WTC11 (cell line): Measurements from ENCODE around the gene PROSER2. TPM values are rescaled to one million over a fixed set of nuclear protein-coding genes. Genes with fewer than 3 reads are reported as not detected.

Experiments used
- ATAC-seq: fragments of 200-7000 bp; cut with Tn5 transposase; 2 replicates; pipeline ENCODE4 v1.10.0; 2021; ENCODE audit warnings: mild to moderate bottlenecking, moderate library complexity
- CTCF ChIA-PET: fragments of 300-600 bp; sonication (Branson Sonifier 250); formaldehyde crosslinking; loops from one replicate; lab custom pipeline; 2021; ENCODE audit warnings: antibody characterized with exemption; lab: Charles Lee
- POLR2A ChIA-PET: fragments of 350-600 bp; sonication (Branson Sonifier 250); formaldehyde crosslinking; loops from one replicate; lab custom pipeline; 2021; ENCODE audit warnings: antibody characterized with exemption; lab: Charles Lee
- DNase-seq: peaks from one replicate; pipeline ENCODE4 v3.0.0; 2021; ENCODE audit warnings: low spot score
- H3K27ac Mint-ChIP-seq: 2 replicates; pipeline ENCODE4 v1.8.0; 2021; ENCODE audit warnings: mixed read lengths
- H3K27me3 Mint-ChIP-seq: 2 replicates; pipeline ENCODE4 v1.8.0; 2021; ENCODE audit warnings: low read depth, mild to moderate bottlenecking, moderate library complexity, mixed read lengths
- H3K36me3 Mint-ChIP-seq: 2 replicates; pipeline ENCODE4 v1.8.0; 2021; ENCODE audit warnings: mixed read lengths
- H3K4me1 Mint-ChIP-seq: 2 replicates; pipeline ENCODE4 v1.8.0; 2022; ENCODE audit warnings: mixed read lengths
- H3K4me3 Mint-ChIP-seq: 2 replicates; pipeline ENCODE4 v1.8.0; 2021; ENCODE audit warnings: mild to moderate bottlenecking, moderate library complexity, mixed read lengths
- H3K9me3 Mint-ChIP-seq: 2 replicates; pipeline ENCODE4 v1.8.0; 2021; ENCODE audit warnings: mixed read lengths
- ATF1 ChIP-seq: sonication (generic); formaldehyde crosslinking; IDR thresholded peaks from 2 replicates; pipeline ENCODE4 v1.8.1; 2023; ENCODE audit warnings: mild to moderate bottlenecking, moderate library complexity, missing genetic modification reagents
- ATF6 ChIP-seq: sonication (generic); formaldehyde crosslinking; IDR thresholded peaks from 2 replicates; pipeline ENCODE4 v1.8.1; 2023; ENCODE audit warnings: mild to moderate bottlenecking, missing genetic modification reagents
- E2F1 ChIP-seq: sonication (generic); formaldehyde crosslinking; IDR thresholded peaks from 2 replicates; pipeline ENCODE4 v1.8.0; 2022; ENCODE audit warnings: mild to moderate bottlenecking, missing genetic modification reagents
- ELF4 ChIP-seq: sonication (generic); formaldehyde crosslinking; IDR thresholded peaks from 2 replicates; pipeline ENCODE4 v1.8.1; 2022; ENCODE audit warnings: low read depth, mild to moderate bottlenecking, moderate library complexity, missing genetic modification reagents
- ESRRA ChIP-seq: sonication (generic); formaldehyde crosslinking; IDR thresholded peaks from 2 replicates; pipeline ENCODE4 v1.8.1; 2022; ENCODE audit warnings: mild to moderate bottlenecking, missing genetic modification reagents, borderline replicate concordance
- GABPB1 ChIP-seq: sonication (generic); formaldehyde crosslinking; IDR thresholded peaks from 2 replicates; pipeline ENCODE4 v1.8.1; 2023; ENCODE audit warnings: mild to moderate bottlenecking, missing genetic modification reagents
- HMGA2 ChIP-seq: fragments of 250-450 bp; sonication (Bioruptor Pico); IDR thresholded peaks from 2 replicates; pipeline ENCODE4 v1.4.0; 2021; ENCODE audit warnings: mild to moderate bottlenecking, moderate library complexity
- JUN ChIP-seq: sonication (generic); formaldehyde crosslinking; IDR thresholded peaks from 2 replicates; pipeline ENCODE4 v1.8.0; 2023; ENCODE audit warnings: mild to moderate bottlenecking, missing genetic modification reagents
- KAT7 ChIP-seq: sonication (generic); formaldehyde crosslinking; IDR thresholded peaks from 2 replicates; pipeline ENCODE4 v1.8.1; 2023; ENCODE audit warnings: missing genetic modification reagents, mild to moderate bottlenecking, borderline replicate concordance
- MAX ChIP-seq: sonication (generic); formaldehyde crosslinking; IDR thresholded peaks from 2 replicates; pipeline ENCODE4 v1.8.0; 2022; ENCODE audit warnings: mild to moderate bottlenecking, missing genetic modification reagents
- NFATC4 ChIP-seq: fragments of 250-450 bp; sonication (Bioruptor Pico); IDR thresholded peaks from 2 replicates; pipeline ENCODE4 v1.9.0; 2021; ENCODE audit warnings: mild to moderate bottlenecking
- NR3C1 ChIP-seq: sonication (generic); formaldehyde crosslinking; conservative IDR thresholded peaks from 2 replicates; pipeline ENCODE4 v1.8.1; 2023; ENCODE audit warnings: low read depth, mild to moderate bottlenecking, missing genetic modification reagents
- OVOL2 ChIP-seq: fragments of 250-450 bp; sonication (Bioruptor Pico); IDR thresholded peaks from 2 replicates; pipeline ENCODE4 v1.9.0; 2021; ENCODE audit warnings: mild to moderate bottlenecking, borderline replicate concordance
- SMAD3 ChIP-seq: sonication (generic); formaldehyde crosslinking; IDR thresholded peaks from 2 replicates; pipeline ENCODE4 v1.8.0; 2022; ENCODE audit warnings: missing genetic modification reagents, mild to moderate bottlenecking, borderline replicate concordance
- TEAD1 ChIP-seq: sonication (generic); formaldehyde crosslinking; IDR thresholded peaks from 2 replicates; pipeline ENCODE4 v1.8.0; 2022; ENCODE audit warnings: mild to moderate bottlenecking, missing genetic modification reagents
- TP53 ChIP-seq: sonication (generic); formaldehyde crosslinking; IDR thresholded peaks from 2 replicates; pipeline ENCODE4 v1.8.1; 2023; ENCODE audit warnings: mild to moderate bottlenecking, missing genetic modification reagents
- USF1 ChIP-seq: sonication (generic); formaldehyde crosslinking; IDR thresholded peaks from 2 replicates; pipeline ENCODE4 v1.8.0; 2022; ENCODE audit warnings: mild to moderate bottlenecking, missing genetic modification reagents
- ZNF121 ChIP-seq: sonication (generic); formaldehyde crosslinking; IDR thresholded peaks from 2 replicates; pipeline ENCODE4 v1.8.0; 2023; ENCODE audit warnings: missing genetic modification reagents
- ZNF317 ChIP-seq: sonication (generic); formaldehyde crosslinking; IDR thresholded peaks from 2 replicates; pipeline ENCODE4 v1.8.1; 2023; ENCODE audit warnings: low read depth, mild to moderate bottlenecking, moderate library complexity, missing genetic modification reagents, borderline replicate concordance
- ZNF425 ChIP-seq: fragments of 250-450 bp; sonication (Bioruptor Pico); conservative IDR thresholded peaks from 2 replicates; pipeline ENCODE4 v1.9.0; 2021; ENCODE audit warnings: mild to moderate bottlenecking
- total RNA-seq: library from RNA; stranded (reverse); gene quantifications from 3 replicates; pipeline ENCODE4 v1.2.3, GENCODE V29; 2021

The PROSER2 gene
- total RNA-seq, 1 experiment from 2014 or later: 8.5 TPM

GRCh38 chr10:11896549-11897200 lies 73.5 kb downstream of the PROSER2 start (continued):
- TF ChIP-seq JUN (no peak), E2F1 (CRISPR knock-in tag) (no peak), ZNF121 (CRISPR knock-in tag) (no peak), USF1 (no peak), ELF4 (no peak), ZNF425 (CRISPR knock-in tag) (no peak), ZNF317 (CRISPR knock-in tag) (no peak), SMAD3 (CRISPR knock-in tag) (no peak), TEAD1 (CRISPR knock-in tag) (no peak), TP53 (CRISPR knock-in tag) (no peak), NFATC4 (no peak)

GRCh38 chr10:11898033-11898371 lies 74.8 kb downstream of the PROSER2 start:
- DNase-seq (no peak), ATAC-seq (no peak)
- POLR2A ChIA-PET: no interaction called here
- Mint-ChIP-seq H3K4me1 (peaks cover 11% of the 10 kb centered on the region), H3K27me3 (no peaks in the 10 kb centered on the region), H3K36me3 (no peaks in the 10 kb centered on the region), H3K9me3 (no peaks in the 10 kb centered on the region), H3K4me3 (no peak overlapping the region), H3K27ac (no peak overlapping the region)
- TF ChIP-seq KAT7 (CRISPR knock-in tag) (no peak), ATF1 (no peak), GABPB1 (CRISPR knock-in tag) (no peak), E2F1 (CRISPR knock-in tag) (no peak), MAX (CRISPR knock-in tag) (no peak), OVOL2 (CRISPR knock-in tag) (no peak), HMGA2 (CRISPR knock-in tag) (no peak), ZNF425 (CRISPR knock-in tag) (no peak), NR3C1 (CRISPR knock-in tag) (no peak), ATF6 (CRISPR knock-in tag) (no peak), ESRRA (CRISPR knock-in tag) (no peak), TEAD1 (CRISPR knock-in tag) (no peak)
- CTCF ChIA-PET: interaction anchor here (1.4 kb wide), 1 partner anchor 17 kb away, joined by 4 read pairs; no protein-coding TSS in a partner anchor
